NK-92 treated with Interleukin-12 subunit alpha and Interleukin-12 subunit beta, amount 100 ng/mL, for 24 hours (cell line): ENCODE measurements around the gene FOXD1.
"Not testable (repeated sequence)": the region's sequence is repeated elsewhere in the genome, so short reads cannot be mapped to it uniquely, and the experiment has no call there.

ENCODE experiments used
- DNase-seq: peaks from one replicate; lab custom pipeline; 2025; lab: John Stamatoyannopoulos, UW

The FOXD1 gene

DNA sequence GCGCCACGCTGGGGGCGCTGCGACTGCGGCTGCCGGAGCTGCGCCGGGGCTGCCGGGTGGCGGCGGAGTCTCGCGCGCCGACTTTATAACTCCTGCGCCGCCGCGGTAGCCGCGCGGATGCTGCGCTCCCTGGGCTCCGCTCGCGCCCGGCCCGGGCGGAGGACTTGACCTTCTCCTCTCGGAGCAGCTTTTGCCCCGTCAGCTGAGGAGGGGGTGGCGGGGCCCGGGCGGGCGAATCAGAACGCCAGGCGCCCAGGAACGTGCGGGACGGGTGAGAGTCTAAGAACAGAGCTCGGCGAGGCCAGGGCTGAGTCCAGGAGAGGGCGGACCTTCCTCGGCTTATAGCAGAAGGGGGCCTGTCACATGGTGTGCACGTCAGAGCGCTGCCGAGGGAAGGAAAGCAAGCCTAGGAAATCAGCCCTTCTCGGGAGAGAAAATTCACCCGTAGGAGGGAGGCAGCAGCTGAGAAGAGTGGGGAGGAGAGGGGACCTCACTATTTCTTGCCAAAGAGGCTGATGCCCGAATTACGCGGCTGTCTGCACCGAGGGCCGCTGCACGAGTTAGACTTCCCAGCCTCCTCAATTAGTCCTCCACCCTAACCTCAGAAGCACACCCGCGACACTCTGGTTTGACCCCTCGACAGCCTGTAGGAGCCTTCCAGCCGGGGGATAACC is at the start of gene FOXD1:
FOXD1 (minus strand) TSS at position 315 of the 674 bp plus-strand sequence. CDS start 415 bp downstream, outside the sequence.
- DNase-seq: peak; percentile 68

DNA sequence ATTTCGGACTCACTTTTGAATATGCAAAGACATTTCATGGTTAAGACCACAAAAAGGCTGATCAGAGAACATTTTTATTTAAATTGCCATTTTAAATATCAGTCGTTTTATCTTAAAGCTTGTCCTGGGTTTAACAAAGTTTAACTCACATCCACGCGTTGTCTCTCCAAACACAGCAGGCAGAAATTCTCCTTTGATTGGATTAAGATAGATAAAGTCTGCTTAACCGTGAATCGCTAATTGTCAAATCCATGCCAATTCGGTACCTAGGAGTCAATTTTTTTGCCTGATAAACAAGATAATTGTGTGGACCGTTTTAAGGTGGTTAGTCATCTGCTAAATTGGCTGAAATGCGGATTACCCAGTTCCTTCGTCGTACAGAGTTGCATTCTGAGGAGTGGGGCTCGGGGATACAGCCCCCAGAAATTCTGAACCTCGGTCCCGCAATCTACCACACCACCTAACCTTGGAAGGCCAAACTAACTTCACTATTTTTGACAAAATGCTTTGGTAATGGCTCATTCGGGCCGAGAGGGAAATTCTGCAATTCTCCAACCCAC is 49.0 kb upstream of the FOXD1 start:
- no peak for DNase-seq

DNA sequence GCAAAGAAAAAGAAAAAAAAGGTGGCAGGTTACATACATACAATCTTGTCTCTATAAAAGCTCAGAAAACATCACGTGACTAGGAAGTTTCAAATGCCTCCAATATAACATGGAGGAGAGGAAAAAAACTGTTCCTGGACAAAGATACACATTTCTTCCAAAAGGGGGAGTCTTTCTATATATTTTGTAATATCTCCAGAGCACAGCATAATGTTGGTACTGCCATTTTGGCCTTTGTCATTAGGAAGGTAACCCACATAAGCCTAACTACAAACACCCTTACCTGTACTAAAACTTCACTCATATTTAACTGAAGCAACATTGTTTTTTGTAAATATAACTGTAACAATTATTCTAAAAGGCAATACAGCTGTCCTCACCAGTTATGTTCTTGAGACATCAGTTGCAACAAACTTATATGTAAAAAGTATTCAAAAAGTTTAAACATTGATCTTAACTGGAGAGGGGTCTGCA is 48.4 kb upstream of the FOXD1 start:
- no peak for DNase-seq

DNA sequence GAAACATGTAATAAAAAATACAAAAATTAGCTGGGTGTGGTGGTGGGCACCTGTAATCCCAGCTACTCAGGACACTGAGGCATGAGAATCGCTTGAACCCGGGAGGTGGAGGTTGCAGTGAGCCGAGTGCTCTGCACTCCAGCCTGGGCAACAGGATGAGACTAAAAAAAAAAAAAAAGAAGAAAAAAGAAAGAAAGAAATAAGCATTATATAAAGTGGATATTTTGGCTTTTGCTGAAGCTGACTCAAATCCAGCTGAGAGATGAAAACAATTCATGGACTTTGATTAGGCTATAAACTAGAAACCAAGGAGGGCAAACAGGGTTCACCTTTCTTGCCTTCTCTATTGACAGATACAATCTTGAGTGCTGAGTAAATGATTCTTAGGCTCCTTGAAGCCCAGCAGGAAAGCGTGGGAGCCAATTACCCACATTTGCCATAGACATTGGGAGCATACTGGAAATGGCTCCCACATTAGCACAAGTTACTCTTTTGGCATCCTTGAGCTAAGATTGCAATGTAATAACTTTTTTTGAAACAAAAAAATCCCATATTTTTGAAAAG is 47.3 kb upstream of the FOXD1 start:
- DNase-seq: no peak

DNA sequence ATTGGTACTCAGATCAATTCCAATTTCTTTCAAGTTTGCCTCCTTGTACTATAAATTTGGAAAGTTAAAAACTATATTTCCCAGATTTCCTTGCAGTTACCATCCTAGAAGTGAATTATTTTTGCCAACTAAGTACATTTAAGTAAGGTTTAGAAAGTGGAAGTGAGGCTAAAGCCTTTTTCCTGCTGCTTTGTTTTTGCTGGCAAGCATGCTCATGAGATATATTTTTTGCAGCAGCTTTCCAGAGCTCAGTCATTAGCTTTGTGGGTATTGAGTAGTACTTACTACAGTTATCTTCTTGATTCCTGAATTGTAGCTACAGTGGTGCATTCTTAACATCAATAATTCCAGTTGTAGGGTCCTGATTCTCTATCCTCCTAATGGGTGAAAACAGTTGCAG is 46.1 kb upstream of the FOXD1 start:
- no peak for DNase-seq

DNA sequence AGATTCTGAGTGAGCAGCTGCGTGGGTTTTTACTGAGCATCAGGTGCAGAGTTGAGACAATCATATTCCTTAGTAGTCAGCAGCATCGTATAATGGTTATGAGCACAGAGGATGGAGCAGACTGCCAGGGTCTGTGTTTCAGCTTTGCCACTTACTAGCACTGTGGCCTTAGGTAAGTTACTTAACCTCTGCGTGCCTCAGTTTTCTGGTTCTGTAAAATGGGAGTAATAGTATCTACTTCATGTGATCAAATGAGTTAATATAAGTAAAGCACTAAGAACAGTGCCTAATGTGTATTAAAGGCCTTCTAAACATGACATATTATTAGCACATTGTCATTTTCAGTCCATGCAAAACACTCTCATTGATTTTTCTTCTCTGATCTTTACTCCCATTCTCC is 44.8 kb upstream of the FOXD1 start:
- DNase-seq: no peak

DNA sequence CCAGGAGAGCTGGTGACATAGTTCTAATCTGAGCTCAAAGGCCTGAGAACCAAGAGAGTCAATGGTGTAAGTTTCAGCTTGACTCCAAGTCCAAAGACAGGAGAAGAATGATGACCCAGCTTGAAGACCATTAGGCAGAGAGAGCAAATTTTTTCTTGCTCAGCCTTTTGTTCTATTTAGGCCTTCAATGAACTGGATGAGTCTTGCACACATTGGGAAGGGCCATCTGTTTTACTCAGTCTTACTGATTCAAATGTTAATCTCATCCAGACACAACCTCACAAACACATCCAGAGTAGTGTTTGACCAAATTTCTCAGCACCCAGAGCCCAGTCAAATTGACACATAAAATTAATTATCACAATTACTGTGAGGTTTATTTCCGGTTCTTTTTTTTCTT is 42.6 kb upstream of the FOXD1 start:
- no peak for DNase-seq

DNA sequence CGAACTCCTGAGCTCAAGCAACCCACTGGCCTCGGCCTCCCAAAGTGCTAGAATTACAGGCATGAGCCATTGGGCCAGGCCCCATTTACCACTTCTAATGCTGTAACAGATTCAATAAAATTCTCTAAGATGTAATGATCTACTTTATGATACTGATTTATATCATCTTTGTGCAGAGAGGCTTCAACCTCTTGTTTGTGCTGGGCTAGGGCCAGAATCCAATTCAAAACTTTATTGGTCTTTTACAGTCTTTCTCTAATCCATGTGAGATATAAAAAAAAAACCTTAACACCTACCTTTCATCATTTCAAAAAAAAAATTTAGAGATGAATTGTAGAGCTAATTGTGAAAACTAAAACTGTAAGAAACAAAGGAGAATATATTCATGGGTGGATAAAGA is 41.5 kb upstream of the FOXD1 start:
- DNase-seq: no peak

DNA sequence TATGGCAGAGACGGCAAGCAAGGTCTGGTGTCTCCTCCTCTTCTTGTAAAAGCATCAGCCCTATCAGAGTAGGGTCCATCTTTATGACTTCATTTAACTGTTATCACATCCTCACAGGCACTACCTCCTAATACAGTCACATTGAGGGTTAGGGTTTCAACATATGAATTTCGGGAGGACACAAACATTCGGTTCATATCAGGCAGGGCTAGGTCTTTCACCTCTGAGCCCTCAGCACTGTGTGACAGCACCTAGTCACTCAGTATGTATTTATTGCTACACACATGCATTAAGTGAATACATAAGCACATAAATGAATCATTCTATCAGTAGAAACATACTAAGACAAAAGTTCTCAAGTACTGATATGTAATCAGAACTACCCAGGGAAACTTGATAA is 40.2 kb upstream of the FOXD1 start:
- DNase-seq: no peak

DNA sequence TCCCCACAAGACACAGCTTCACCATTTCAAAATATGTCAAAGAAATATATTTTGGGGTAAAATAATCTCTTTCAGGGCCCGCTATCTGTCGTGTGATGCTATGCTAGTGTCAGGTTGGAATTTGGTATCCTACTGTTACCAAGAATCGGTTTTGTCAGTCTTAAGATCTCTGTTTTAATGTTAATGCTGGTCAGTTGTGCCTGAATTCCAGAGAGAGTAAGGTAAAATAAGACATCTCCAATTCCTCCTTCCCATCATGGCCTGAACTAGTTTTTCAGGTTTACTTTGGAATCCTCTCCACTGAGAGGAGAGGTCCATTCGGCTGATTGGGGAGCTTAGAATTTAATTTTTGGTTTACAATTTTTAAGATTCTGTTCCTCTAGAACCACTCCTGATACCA is 39.2 kb upstream of the FOXD1 start:
- DNase-seq: no peak

DNA sequence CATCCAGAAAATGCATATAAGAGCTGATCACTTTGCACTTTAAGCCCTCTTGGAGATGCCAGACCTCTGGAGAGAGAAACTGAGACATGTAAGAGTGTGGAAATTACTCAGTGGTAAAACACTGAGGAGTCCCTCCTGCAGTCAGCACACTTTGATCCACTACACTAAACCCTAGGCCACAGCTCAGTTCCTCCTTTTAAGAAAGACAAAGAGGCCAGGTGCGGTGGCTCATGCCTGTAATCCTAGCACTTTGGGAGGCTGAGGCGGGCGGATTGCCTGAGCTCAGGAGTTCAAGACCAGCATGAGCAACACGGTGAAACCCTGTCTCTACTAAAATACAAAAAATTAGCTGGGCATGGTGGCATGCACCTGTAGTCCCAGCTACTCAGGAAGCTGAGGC is 38.7 kb upstream of the FOXD1 start:
- DNase-seq: not testable (repeated sequence)

DNA sequence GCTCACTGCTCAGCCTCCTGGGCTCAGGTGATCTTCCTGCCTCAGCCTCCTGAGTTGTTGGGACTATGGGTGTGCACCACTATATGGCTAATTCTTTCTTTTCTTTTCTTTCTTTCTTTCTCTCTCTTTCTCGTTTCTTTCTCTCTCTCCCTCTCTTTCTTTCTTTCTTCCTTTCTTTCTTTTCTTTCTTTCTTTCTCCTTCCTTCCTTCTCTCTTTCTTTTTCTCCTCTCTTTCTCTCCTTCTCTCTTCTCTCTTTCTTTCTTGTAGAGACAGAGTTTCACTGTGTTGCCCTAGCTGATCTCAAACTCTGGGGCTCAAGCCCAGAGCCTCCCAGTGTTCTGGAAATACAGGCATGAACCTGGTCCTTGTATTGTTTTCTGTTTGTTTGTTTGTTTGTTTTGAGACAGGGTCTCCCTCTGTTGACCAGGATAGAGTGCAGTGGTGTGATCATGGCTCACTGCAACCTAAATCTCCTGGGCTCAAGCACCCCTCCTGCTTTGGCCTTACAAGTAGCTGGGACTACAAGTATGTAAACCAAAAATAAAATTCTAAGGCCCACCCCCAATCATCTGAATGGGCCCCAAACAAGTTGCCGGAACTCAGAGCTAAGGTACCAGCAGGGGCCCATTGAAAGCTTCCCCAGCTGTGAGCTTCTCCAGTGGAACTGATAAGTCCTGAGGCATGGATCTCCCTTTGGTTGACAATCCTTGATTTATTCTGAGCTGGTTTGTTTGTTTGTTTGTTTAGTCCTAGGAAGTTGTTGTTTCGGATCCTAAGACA is 37.7 kb upstream of the FOXD1 start:
- no peak for DNase-seq

DNA sequence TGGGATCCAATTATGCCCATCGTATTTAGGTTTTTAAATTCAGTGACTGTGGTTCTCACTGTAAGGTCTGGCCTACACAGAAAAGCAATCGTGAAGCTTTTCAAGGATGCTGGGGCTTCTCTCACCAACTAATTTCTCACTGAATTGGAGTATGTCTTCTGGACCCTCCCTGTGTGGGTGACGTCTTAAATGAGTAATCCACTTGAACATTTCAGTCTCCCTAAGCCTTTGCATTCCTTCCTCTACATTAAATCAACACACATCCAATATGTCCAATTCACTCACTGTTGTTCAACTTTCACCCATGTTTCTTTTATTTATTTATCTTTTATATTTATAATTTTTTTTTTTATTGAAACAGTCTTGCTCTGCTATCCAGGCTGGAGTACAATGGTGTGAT is 37.1 kb upstream of the FOXD1 start:
- no peak for DNase-seq

DNA sequence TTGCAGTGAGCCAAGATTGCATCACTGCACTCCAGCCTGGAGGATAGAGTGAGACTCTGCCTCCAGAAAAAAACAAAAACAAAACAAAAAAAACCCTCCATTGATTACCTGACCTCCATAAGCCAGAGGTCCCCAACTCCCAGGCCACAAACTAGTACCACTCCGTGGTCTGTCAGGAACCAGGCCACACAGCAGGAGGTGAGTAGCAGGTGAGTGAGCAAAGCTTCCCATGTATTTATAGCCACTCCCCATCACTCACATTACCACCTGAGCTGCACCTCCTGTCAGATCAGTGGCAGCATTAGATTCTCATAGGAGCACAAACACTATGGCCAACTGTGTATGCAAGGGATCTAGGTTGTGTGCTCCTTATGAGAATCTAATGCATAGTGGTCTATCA is 35.9 kb upstream of the FOXD1 start:
- no peak for DNase-seq

DNA sequence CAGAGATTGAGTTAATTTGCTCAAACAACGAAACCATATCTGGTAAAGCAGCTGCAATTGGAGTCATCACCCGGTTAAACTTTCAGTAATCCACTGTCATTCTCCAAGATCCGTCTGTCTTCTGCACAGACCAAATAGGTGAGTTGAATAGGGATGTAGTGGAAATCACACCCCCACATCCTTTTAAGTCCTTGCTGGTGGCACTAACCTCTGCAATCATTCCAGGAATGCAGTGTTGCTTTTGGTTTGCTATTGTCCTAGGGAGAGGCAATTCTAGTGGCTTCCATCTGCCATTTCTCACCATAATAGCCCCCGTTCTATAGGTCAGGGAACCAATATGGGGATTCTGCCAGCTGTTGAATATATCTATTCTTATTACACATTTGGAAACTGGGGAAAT is 35.1 kb upstream of the FOXD1 start:
- no peak for DNase-seq

DNA sequence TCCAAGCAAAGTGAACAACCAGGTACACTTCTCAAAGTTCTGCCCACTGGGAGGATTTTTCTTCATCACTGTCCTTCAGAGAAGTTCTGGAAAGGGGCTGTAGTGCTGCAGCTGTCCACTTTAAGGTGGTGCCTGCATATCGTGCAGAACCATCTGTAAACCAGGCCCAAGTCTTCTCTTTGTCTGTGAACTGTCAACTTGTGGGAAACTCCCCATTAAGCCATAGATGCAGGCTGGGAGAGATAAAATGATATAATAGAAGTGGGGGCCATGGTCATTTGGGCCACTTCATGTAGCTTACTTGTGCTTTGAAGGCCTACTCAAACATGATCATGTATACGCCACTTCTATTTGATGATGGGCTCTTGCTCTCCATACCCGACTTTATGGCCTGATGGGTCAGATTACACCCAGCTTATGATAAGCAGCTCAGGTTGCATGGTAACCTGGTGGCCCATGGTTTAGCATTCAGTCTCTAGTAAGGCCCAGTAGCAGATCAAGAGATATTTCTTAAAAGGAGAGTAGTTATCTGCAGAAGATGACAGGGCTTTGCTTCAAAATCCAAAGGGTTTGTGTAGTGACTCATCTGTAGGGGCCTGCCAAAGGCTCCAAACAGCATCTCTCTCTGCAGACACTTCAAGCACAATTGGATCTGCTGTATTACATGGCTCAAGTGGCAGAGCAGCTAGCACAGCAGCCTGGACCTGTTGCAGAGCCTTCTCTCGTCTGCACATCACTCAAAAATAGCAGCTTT is 34.0 kb upstream of the FOXD1 start:
- no peak for DNase-seq

DNA sequence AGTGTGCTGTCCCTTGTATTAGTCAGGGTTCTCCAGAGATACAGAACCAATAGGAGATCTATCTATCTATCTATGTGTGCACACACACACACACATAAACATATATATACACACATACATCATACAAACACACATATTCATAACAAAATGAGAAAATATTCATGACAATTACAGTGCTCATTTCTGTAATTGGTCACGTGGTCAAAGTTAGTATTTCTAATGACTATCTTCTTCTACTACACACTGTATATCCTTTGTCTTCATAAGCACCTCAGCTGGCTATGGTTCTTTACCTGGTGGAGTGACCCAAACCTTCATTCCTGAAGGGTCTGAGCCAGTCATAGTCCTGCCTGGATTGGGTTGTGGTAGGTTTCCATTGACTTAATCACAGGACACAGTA is 31.9 kb upstream of the FOXD1 start:
- DNase-seq: no peak

DNA sequence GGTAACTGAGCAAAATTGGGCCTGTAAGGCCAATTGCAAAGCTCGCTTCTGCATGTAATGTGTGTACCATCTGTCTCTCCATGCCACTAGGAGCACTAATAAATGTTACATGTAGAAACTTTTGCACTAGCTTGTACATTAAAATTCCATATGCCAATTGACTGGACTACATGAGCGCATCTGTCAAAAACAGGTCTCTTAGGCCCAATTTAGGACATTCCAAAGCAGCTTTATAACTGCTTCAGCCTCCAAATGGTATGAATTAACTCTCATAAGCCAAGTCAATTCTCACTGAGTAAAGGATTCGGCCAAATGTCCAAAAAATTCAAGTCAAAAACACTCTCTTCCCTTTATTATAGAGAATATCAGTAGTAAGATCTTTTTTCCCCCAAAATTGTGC is 23.5 kb upstream of the FOXD1 start:
- DNase-seq: no peak

DNA sequence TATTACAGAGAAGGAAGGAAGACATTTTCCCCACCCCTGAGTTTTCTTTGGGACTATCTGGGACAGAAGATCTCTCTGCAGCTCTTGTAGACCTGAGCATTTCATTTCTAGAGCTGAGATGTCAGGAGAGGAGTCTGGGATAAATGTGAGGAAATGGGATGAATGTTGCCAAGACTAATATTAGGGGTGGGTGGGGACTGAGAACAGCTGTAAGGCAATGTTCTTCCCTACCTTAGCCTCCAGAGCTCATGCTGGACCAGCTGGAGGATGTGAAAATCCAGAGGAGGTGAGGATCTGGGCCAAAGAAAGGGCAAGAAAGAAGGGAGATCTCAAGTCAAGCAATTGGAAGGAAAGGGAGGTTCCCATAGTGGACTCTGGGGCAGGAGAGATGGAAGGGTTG is 23.1 kb upstream of the FOXD1 start:
- no peak for DNase-seq

DNA sequence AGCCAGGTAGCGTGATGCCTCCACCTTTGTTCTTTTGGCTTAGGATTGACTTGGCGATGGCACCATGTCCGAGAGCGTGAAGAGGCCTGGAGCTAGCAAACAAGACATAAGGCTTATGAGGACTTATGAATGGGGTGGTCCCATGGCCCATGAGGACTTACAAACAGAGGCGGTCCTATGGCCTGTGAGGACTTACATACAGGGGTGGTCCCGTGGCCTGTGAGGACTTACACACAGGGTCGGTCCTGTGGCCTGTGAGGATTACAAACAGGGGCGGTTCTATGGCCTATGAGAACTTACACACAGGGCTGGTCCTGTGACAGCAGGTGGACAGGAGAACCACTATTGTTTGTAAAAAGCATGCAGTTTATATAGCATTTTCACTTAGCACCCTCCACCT is 21.3 kb upstream of the FOXD1 start:
- DNase-seq: no peak

DNA sequence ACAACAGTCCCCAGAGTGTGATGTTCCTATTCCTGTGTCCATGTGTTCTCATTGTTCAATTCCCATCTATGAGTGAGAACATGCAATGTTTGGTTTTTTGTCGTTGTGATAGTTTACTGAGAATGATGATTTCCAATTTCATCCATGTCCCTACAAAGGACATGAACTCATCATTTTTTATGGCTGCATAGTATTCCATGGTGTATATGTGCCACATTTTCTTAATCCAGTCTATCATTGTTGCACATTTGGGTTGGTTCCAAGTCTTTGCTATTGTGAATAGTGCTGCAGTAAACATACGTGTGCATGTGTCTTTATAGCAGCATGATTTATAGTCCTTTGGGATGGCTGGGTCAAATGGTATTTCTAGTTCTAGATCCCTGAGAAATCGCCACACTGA is 20.1 kb upstream of the FOXD1 start:
- DNase-seq: not testable (repeated sequence)

DNA sequence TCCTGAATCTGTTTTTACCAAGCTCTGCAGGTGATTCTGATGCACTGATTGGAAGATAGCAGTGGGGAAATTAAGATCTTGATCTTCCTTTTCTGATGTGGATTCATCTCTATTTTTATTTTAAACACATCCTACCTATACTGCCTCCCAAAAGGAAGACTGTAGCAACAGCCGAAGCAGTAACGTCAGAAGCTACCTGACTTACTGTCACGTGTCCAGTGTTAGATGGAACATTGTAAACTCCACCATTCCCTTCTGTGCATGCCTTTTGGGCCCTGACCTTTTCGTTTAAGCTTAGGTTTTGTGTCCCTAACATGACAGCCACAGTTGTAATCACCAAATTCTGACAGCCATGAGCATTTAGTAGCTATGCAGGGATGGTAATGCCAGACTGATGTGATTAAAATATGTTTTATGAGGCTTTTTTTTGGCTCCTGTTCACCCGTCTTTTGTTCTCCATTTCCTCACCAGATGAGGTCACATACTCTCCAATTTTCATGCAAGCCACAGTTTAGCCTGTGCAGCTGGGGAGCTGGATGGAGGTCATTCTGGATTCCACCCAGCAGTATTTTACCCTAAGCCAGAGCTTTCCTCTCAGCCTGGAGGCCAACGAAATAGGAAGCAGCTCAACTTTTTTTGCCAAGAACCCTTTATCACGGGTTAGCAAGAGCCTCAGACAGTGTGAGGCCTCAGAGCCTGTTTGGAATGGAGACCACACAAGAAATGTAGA is 15.6 kb upstream of the FOXD1 start:
- no peak for DNase-seq
